ENCODE measurements around the gene UBR3.

The UBR3 gene

DNA sequence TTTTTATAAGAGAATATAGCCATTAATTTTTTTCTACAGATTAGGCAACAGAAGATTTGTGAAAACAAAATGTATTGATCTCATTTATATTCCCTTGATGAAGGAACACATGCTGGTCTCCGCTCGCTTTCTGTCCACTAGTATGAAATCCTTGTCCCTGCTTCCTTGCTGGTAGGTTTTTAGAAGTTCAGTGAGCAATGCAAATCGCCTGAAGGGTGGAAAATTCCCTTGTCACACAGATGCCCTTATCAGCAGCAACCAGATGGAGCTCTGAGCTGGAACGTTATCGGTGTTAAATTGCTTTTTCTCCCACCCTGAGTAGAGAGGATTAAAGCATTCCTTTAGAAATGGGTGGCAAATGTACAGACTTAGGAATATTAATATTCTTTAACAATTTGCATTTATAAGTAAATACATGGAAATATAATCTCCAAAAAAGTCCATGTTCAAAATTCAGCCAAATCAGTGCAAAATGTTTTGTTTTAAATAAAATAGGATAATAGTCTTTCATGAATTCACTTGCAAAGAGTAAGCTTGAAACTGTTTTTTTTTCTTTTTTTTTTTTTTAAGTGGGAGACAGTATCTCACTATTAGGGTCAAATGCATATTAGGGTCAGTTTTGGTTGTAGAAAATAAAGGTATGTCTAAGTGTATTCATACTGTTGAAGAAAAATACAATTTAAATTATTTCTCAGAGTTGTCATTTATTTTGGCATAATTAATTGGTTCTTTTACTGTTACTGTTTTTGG is 186.7 kb downstream of the UBR3 start:
- DNase-seq = no peak

DNA sequence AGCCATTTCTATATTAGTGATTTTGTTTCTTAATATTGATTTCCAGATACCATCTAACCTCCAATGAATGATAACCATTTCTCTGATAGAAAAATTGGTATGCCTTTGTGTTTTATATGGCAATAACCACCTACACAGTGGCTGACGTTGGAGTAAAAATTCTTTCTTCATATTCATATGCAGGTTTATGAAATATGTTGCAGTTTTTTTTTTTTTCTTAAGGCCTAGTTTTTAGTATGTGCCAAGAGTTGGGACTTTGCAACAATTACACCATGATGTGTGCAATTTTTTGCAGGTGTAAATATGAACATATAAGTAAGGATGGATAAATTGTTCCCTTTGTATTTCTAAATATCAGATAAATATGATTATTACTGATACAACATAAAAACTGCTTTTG is 187.5 kb downstream of the UBR3 start:
- no peak for DNase-seq

DNA sequence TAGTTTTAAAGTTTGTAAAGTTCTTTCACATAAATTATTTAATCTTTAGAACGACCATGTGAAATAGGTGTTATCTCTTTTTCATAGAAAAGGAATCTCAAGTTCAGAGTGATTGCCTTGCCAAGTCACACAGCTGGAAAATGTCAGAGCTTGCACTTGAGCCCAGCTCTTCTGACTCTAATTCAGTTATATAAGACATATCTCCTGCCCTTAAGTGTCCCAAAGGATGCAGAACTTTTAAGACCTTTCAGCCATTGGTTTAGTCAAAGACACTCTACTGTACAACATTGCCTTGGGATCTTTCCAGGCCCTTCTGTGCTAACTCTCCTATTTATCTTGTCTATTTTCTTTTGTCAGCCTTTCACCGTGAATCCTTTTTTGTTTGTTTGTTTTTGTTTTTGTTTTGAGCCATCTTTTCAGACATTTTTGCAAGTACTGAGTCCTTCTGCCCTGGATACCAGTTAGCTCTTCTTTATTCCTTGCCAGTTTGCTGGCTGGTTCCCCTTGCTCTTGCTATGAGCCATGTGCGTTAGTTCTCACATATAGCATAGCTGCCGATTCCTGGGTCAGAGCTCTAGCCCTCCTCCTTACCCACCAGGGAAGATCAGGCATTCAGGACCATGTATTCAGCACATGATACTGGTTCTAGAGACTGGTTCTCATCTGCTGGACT is 190.7 kb downstream of the UBR3 start:
- no peak for DNase-seq

DNA sequence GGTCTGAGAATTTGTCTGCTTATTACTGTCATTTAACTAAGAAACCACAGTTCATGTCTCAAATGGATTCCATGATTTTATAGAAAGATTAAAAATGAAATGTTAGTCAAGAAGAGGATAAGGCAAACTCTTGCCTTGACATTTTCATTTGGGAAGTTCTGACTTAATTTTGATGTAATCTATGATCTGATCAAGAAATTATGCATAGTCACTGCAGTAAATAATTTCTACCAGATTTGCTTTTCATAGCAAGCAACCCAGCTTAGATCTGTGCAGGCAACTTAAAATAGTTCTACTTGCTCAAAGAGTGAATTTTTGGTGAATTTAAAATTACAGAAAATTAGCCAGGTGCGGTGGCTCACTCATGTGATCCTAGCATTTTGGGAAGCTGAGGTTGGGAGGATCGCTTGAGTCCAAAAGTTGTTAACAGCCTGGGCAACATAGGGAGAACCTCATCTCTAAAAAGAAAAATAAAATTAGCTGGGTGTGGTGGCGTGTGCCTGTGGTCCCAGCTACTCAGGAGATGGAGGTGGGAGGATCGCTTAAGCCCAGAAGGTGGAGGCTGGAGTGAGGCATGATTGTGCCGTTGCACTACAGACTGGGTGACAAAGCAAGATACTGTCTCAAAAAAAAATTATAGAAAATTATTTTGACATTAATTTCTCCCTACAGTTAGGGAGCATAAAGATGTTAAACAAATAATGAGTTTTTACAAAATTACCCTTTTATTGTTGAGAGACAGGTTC is 192.0 kb downstream of the UBR3 start:
- no peak for DNase-seq

DNA sequence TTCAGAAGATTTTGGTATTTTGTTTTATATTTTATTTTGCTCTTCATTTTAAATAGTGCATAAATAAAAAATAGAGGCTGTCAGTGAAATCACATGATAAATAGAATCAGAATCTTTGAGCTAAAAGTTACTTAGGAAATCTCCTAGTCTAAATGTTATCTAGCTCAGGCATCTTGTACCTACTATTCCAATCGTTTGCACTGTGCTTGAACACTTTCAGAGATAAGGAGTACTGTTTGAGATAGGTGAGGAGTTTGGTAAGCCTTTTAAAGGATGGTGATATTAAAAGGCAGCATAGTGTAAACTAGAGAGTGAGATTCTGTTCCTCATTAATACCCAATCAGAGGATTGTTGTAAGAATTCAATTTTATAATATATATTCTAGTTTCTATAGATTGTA is 193.5 kb downstream of the UBR3 start:
- DNase-seq = no peak

DNA sequence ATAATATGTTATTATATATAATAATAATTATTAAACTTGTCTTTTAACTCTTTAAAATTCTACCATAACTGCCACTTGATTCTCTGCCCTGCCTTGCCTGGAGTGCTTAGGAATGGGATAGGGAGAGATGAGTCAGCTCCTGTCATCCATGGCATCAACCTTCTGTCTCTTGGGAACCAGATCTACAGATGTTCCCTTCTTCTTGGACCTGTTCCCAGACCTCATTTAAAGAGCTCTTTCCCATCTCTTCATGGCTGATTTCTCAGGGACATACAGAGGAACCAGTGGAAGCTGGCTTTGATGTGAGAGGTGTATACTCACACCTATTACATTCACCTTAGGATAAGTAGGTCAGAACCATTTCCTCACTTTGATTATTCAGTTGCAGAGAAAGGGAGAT is 195.4 kb downstream of the UBR3 start:
- DNase-seq = no peak

DNA sequence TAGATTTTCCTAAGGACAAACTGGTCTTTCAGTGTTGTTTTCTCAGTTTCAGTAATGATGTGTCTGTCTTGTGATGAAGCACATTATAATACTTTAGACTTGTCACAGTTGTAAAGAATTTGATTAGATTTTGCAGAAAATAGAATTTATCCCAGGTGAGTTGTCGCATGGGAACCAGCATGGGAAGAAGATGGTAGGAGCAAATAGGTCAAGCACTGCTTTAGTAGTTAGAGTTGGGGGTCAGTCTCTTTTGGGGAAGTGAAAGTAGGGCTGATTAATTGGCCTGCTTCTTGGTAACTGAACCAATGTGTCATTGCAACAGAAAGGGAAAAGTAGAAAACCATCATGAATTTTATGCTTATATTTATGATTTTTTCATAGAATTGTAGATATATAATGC is 197.5 kb downstream of the UBR3 start:
- no peak for DNase-seq

DNA sequence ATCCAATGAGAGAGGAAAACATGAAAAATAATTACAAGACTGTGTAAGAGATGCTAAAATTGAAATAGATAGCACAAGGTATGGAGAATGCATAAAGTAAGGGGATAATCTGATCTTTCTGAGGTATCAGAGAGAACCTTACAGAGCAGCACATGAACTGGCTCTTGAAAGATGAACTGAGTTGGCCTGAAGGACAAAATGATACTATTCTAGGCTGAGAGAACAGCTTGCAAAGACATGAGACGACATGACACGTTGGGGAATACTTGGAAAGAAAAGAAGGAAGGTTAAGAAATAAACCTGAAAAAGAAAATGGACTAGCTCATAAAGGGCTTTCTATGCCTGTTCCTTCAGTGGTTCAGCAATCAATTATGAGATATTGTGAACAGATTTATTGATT is 198.0 kb downstream of the UBR3 start:
- DNase-seq = no peak

DNA sequence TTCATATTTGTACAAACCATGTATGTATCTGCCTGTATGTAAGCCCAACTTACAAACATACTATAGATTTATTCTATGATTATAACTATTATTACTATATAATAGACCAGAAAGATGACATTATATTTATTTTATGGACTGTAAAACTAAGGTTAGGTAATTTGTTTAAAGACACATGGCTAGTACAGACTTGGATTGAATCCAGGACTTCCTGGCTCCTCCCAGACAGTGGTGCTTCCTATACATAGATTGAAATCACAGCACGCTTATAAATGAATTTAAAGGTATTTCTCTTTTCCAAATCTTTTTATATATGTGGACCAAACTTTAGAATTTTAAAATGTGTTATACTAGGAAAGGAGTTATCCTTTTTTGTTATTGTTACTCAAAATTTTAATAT is 199.1 kb downstream of the UBR3 start:
- DNase-seq = no peak

DNA sequence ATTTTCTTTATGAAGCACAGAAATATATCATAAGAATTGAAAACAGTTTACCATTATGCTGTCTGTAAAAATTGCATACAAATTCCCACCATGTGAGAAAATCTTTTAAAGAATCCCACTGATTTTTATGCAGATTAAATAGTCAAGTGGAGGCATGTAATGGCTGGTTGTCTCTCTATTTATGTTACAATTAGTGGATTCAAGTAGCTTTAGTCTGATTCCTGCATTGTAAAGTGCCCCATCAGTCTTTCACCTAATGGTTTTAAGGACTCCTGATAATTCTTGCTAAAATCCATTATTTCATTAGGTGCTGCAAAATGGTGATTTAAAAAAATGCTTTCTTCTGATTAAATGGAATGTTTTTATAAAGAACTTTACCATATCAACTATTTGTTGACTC is 202.3 kb downstream of the UBR3 start:
- no peak for DNase-seq

DNA sequence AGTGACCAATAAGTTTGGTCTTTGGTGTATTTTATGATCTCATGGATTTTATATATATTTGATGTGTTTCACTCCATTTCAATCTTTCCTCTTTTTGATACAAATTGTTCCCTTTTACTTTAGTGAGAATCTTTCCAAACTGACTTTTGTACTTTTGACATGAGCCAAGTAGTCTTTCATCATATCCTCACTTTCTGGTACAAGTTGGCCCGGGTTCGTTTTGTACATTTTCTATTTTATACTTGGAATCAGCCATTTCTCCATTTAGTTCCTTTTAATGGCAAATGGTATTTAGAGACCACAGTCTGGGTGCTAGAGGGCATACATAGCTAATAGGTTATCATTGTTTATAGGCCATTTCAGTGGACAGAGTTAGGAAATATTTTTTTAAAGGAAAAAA is 202.8 kb downstream of the UBR3 start:
- no peak for DNase-seq

DNA sequence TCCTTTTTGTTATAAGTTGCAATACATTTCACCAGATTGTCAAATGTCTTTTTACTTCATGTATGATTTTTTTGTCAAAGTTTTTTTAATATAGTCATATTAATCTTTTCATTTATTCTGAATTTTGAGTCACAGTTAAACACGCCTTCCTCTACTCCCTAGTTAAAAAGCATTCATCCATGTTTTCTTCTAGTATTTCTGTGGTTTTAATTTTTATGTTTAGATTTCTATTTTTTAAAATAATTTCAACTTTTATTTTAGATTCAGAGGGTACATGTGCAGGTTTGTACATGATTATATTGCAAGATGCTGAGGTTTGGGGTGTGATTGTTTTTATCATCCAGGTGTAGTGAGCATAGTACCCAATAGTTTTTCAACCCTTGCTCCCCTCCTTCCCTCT is 204.0 kb downstream of the UBR3 start:
- no peak for DNase-seq

DNA sequence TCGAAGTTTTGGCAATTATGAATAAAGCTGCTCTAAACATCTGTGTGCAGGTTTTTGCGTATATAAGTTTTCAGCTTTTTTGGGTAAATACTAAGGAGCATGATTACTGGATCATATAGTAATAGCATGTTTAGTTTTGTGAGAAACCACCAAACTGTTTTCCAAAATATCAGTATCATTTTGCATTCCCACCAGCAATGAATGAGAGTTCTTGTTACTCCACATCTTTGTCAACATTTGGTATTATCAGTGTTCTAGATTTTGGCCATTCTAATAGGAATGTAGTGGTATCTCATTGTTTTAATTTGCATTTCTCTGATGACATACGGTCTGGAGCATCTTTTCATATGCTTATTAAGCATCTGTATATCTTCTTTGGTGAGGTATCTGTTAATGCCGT is 207.3 kb downstream of the UBR3 start:
- DNase-seq = no peak

DNA sequence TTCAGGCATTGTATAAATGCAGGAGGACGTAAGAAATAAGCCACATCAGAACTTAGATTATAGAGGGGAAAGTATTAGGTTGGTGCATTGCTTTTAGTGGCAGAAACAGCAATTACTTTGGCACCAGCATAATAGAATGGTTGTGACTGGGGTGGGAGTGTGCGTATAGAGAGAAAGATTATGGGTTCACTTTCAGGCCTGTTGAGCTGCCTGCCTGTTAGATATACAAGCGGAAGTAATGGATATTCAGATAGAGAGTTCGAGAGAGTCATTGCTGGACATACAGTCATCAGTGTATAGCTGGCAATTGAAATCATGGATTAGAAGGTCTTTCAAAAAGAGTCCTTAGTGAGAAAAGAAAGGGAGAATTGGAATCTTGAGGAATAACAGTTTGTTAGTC is 211.5 kb downstream of the UBR3 start:
- no peak for DNase-seq

DNA sequence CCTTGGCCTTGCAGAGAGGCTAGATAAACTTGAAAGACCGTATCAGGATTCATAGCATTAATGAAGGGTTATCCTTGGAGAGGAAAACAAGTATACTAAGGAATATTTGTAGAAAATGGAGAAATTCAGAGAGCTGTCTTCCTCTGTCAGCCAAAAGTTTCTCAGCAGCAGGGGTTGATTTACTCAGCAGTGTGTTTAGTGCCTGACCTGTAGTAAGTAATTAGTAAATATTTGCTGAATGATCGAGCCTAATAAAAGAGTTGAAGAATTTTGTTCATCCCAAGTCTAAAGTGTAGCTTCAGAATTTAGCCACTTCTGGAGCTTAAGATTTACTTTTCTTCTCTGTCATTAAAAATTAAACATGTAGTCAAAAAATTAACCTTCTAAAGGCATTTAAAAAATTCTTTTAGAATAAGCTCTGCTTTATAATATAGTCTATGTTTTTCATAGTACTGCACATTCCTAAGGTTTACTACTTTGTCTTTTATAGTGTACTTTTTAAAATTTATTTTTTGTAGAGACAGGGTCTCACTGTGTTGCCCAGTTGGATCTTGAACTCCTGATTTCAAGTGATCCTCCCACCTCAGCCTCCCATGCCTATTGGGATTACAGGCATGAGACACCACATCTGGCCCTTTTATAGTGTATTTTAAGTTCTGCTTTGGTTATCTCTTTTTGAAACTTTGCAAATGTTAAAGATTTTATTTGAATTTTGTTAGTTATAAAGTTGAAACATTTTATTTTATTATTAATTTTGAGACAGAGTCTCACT is 212.3 kb downstream of the UBR3 start:
- DNase-seq = no peak

DNA sequence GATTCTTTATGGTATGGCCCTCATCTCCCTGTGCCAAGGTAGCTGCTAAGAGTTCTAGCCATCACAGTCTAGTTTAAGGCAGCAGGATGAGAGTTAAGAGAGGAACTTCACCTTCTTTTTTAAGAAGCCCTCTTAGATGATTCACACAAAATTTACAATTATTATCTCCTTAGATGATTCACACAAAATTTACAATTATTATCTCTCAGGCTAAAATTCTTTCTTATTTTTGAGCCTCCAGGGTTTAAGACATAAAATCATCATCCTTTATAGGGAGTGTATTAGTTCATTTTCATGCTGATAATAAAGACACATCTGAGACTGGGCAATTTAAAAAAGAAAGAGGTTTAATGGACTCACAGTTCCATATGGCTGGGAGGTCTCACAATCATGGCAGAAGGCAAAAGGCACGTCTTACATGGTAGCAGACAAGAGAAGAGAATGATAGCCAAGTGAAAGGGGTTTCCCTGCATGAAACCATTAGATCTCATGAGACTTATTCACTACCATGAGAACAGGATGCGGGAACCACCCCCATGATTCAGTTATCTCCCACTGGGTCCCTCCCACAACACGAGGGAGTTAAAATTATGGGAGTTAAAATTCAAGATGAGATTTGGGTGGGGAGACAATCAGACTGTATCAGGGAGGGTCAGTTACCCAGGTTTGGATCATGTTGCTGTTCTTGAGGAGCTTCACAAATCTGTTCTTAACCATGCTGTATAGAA is 217.7 kb downstream of the UBR3 start:
- no peak for DNase-seq

DNA sequence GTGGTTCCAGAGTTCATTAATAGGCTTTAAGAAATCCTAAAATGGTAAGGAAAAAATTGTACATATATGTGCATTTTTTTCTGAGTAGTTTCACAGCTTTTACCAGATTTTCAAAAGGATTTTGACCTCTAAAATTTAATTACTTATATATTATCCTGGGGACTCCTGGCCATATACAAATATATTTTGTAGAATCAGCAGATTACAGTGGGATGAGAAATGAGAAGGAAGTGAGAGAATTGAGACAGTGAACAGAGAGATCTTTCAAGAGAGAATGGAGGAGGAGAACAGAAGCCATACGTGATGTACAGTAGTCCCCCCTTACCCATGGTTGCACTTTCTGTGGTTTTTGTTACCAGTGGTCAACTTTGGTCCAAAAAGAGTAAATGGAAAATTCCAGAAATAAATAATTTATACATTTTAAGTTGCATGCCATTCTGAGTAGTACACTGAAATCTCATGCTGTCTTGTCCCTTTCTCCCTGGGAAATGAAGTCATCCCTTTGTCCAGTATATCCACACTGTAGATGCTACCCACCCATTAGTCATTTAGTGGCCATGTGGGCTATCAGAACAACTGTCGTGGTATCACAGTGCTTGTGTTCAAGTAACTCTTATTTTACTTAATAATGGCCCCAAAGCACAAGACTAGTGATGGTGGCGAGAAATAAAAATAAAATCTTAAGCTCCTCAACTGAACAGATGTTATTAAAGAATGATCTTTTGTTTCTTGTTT is 220.2 kb downstream of the UBR3 start:
- no peak for DNase-seq

DNA sequence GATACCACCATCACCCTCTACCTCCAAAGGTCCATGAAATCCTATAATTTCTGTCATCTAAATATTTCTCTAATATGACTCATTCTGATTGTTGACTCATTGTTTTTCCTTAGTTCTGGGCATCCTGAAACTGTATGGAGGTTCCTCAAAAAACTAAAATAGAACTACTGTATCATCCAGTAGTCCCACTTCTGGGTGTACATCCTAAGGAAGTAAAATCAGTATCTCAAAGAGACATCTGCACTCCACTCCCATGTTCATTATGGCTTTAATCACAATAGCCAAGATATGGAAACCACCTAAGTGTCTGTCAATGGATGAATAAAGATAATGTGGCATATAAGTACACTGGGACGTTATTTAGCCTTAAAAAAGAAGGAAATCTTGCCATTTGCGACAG is 224.9 kb downstream of the UBR3 start:
- no peak for DNase-seq

DNA sequence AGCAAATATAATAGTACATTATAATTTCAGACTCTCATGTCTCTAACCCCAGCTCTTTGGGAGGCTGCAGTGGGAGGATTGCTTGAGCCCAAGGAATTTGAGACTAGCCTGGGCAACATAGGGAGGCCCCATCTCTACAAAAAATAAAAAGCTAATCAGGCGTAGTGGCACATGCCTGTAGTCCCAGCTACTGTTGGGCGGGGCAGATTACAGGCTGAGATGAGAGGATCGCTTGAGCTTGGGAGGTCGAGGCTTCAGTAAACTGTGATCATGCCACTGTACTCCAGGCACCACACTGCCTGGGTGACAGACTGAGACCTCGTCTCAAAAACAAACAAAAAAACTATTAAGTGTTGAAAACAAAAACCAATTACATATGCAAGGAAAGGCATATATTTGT is 227.7 kb downstream of the UBR3 start:
- DNase-seq = no peak

DNA sequence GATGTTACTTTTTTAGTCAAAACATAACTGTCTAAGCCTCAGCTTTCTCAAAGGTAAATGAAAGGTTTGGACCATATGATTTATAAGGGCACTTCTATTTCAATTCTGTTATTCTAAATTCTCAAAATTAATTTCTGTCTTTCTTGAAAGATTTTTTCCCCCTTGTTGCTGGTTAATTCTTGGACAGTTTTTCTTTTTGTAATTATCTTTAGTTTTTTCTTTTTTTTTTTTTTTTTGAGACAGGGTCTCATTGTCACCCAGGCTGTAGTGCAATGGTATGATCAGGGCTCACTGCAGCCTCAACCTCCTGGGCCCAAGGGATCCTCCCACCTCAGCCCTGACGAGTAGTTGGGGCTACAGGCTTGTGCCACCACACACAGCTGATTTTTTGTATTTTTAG is 229.6 kb downstream of the UBR3 start:
- DNase-seq = no peak

DNA sequence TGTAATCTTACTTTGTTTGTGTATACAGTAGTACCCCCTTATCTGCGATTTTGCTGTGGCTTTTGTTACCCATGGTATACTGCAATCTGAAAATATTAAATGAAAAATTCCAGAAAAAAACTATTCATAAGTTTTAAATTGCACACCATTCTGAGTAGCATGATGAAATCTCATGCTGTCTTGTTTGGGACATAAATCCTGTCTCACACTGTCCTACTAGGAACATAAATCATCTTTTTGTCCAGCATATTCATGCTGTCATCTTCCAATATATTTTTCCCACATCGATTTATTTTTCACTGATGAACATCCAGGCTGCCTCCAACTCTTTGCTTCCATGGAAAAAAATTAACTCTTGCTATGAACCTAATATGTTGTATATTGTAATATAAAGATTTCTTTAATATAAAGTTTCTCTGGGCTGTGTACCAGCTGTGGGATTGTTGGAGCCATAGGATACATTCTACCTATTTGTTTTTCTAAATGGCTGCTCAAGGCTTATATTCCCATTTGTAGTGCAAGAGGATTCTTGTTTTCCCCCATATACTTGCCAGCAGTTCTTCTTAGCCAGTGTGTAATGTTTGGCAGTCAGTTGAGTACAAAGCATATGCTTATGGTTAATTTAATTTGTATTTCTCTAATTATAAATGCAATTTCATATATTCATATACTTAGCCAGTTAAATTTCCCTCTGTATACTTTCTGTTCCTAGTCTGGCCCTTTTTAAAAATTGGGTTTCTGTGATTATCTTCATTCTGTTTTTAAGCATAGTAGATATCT is 236.4 kb downstream of the UBR3 start:
- no peak for DNase-seq
